HEK293 (cell line): ENCODE measurements around the gene GRM4.

Experiments used
- CTCF ChIA-PET: fragments of 350-600 bp; formaldehyde crosslinking; extraction: SDS; loops from one replicate; lab custom pipeline; 2021; ENCODE audit warnings: antibody characterized with exemption; lab: Yijun Ruan, JAX
- POLR2A ChIA-PET: fragments of 300-600 bp; formaldehyde crosslinking; extraction: SDS; loops from one replicate; lab custom pipeline; 2020; ENCODE audit warnings: antibody characterized with exemption, inconsistent platforms; lab: Yijun Ruan, JAX
- H3K27ac ChIP-seq: fragments of 200-500 bp; sonication (Bioruptor generic); 2 replicates; pipeline ENCODE4 v1.5.1; 2014; ENCODE audit warnings: low read depth, low read length, control low read depth, inconsistent platforms; ENCODE audit errors: extremely low read depth
- H3K36me3 ChIP-seq, 2 experiments: fragments of 200-500 bp in 1 of 2; sonication (Bioruptor generic) in 1 of 2; 1 replicate in 1 of 2; 2 replicates in 1 of 2; pipeline ENCODE4 v1.5.1; 2014 to 2017; ENCODE audit warnings: inconsistent platforms in 2 of 2, low read length in 2 of 2; ENCODE audit not compliant: control insufficient read depth in 2 of 2, insufficient read depth in 1 of 2
- H3K4me1 ChIP-seq: fragments of 200-500 bp; sonication (Bioruptor generic); 2 replicates; pipeline ENCODE4 v1.5.1; 2014; ENCODE audit warnings: mild to moderate bottlenecking, low read length, inconsistent platforms; ENCODE audit not compliant: control insufficient read depth, insufficient read depth
- H3K4me3 ChIP-seq: 2 replicates; pipeline ENCODE4 v1.5.1; 2011; ENCODE audit warnings: low read depth, mild to moderate bottlenecking, control low read depth, low read length, moderate library complexity
- H3K9me3 ChIP-seq: fragments of 200-500 bp; sonication (Bioruptor generic); 2 replicates; pipeline ENCODE4 v1.5.1; 2014; ENCODE audit warnings: low read depth, low read length, inconsistent platforms; ENCODE audit not compliant: control insufficient read depth, insufficient read depth
- BCL6B ChIP-seq: fragments of 450-650 bp; formaldehyde crosslinking; IDR thresholded peaks from 2 replicates; pipeline ENCODE4 v1.5.1; 2017; ENCODE audit warnings: missing biosample characterization, missing genetic modification characterization
- EGR2 ChIP-seq: fragments of 450-650 bp; formaldehyde crosslinking; IDR thresholded peaks from 2 replicates; pipeline ENCODE4 v1.5.1; 2016; ENCODE audit warnings: low read depth, missing biosample characterization, missing genetic modification characterization
- GLIS1 ChIP-seq: fragments of 450-650 bp; formaldehyde crosslinking; IDR thresholded peaks from 2 replicates; pipeline ENCODE4 v1.5.1; 2016; ENCODE audit warnings: missing biosample characterization, missing genetic modification characterization
- GLIS2 ChIP-seq: fragments of 450-650 bp; formaldehyde crosslinking; IDR thresholded peaks from 2 replicates; pipeline ENCODE4 v1.5.1; 2016; ENCODE audit warnings: missing biosample characterization, missing genetic modification characterization
- SP3 ChIP-seq: fragments of 450-650 bp; formaldehyde crosslinking; IDR thresholded peaks from 2 replicates; pipeline ENCODE4 v1.5.1; 2016; ENCODE audit warnings: missing biosample characterization, missing genetic modification characterization
- SP7 ChIP-seq: fragments of 450-650 bp; formaldehyde crosslinking; IDR thresholded peaks from 2 replicates; pipeline ENCODE4 v1.5.1; 2016; ENCODE audit warnings: missing biosample characterization, missing genetic modification characterization
- ZBTB44 ChIP-seq: fragments of 450-650 bp; IDR thresholded peaks from 2 replicates; pipeline ENCODE4 v1.5.1; 2018; ENCODE audit warnings: missing biosample characterization, mild to moderate bottlenecking, missing genetic modification characterization
- ZBTB48 ChIP-seq: fragments of 450-650 bp; formaldehyde crosslinking; IDR thresholded peaks from 2 replicates; pipeline ENCODE4 v1.5.1; 2016; ENCODE audit warnings: missing biosample characterization, missing genetic modification characterization
- ZFHX2 ChIP-seq: fragments of 450-650 bp; formaldehyde crosslinking; conservative IDR thresholded peaks from 2 replicates; pipeline ENCODE4 v1.5.1; 2016; ENCODE audit warnings: missing biosample characterization, missing genetic modification characterization
- ZIC2 ChIP-seq: fragments of 450-650 bp; formaldehyde crosslinking; IDR thresholded peaks from 2 replicates; pipeline ENCODE4 v1.5.1; 2016; ENCODE audit warnings: missing biosample characterization, missing genetic modification characterization
- ZNF10 ChIP-seq: fragments of 450-650 bp; formaldehyde crosslinking; IDR thresholded peaks from 2 replicates; pipeline ENCODE4 v1.5.1; 2017; ENCODE audit warnings: missing biosample characterization, missing genetic modification characterization
- ZNF112 ChIP-seq: fragments of 450-650 bp; formaldehyde crosslinking; IDR thresholded peaks from 2 replicates; pipeline ENCODE4 v1.5.0; 2017; ENCODE audit warnings: missing biosample characterization, missing genetic modification characterization
- ZNF302 ChIP-seq: fragments of 450-650 bp; formaldehyde crosslinking; IDR thresholded peaks from 2 replicates; pipeline ENCODE4 v1.5.1; 2016; ENCODE audit warnings: missing biosample characterization, missing genetic modification characterization, low read depth
- ZNF350 ChIP-seq: fragments of 450-650 bp; formaldehyde crosslinking; IDR thresholded peaks from 2 replicates; pipeline ENCODE4 v1.5.0; 2017; ENCODE audit warnings: missing biosample characterization, mild to moderate bottlenecking, missing genetic modification characterization
- ZNF514 ChIP-seq: fragments of 450-650 bp; formaldehyde crosslinking; IDR thresholded peaks from 2 replicates; pipeline ENCODE4 v1.5.1; 2016; ENCODE audit warnings: missing biosample characterization, missing genetic modification characterization
- ZNF518A ChIP-seq: fragments of 450-650 bp; formaldehyde crosslinking; conservative IDR thresholded peaks from 2 replicates; pipeline ENCODE4 v1.5.1; 2016; ENCODE audit warnings: low read depth, missing biosample characterization, missing genetic modification characterization
- ZNF529 ChIP-seq: fragments of 450-650 bp; formaldehyde crosslinking; IDR thresholded peaks from 2 replicates; pipeline ENCODE4 v1.5.1; 2017; ENCODE audit warnings: missing genetic modification characterization, missing biosample characterization; ENCODE audit not compliant: insufficient replicate concordance
- ZNF623 ChIP-seq: fragments of 450-650 bp; formaldehyde crosslinking; IDR thresholded peaks from 2 replicates; pipeline ENCODE4 v1.5.1; 2016; ENCODE audit warnings: missing biosample characterization, missing genetic modification characterization
- ZNF639 ChIP-seq: fragments of 450-650 bp; formaldehyde crosslinking; IDR thresholded peaks from 2 replicates; pipeline ENCODE4 v1.5.1; 2016; ENCODE audit warnings: missing biosample characterization, missing genetic modification characterization
- ZNF658 ChIP-seq: fragments of 450-650 bp; formaldehyde crosslinking; IDR thresholded peaks from 2 replicates; pipeline ENCODE4; 2016; ENCODE audit warnings: missing biosample characterization, missing genetic modification characterization
- ZNF670 ChIP-seq: fragments of 450-650 bp; formaldehyde crosslinking; IDR thresholded peaks from 2 replicates; pipeline ENCODE4 v1.5.1; 2016; ENCODE audit warnings: missing biosample characterization, missing genetic modification characterization, low read depth
- ZNF677 ChIP-seq: fragments of 450-650 bp; IDR thresholded peaks from 2 replicates; pipeline ENCODE4 v1.5.0; 2018; ENCODE audit warnings: missing biosample characterization, mild to moderate bottlenecking, missing genetic modification characterization, moderate library complexity

GRM4 gene

GRCh38 chr6:33995309-33996119 lies 150.4 kb downstream of the GRM4 start (continued):
- TF ChIP-seq SP7 (peak; percentile 81), BCL6B (no peak), ZNF677 (tag by site-specific recombination) (no peak)
- TF ChIP-seq, all 188 proteins: peak for 4

- Histone ChIP-seq H3K4me1 (peaks cover 4% of the 10 kb centered on the region; the same call in 1 of the 2 replicates), H3K9me3 (no peaks in the 10 kb centered on the region), H3K27ac (no peak overlapping the region), H3K4me3 (no peak overlapping the region), H3K36me3 (no peaks in the 10 kb centered on the region)
- CTCF ChIA-PET = no interaction called here
- TF ChIP-seq ZNF112 (tag by site-specific recombination) (no peak), ZFHX2 (tag by site-specific recombination) (peak; percentile 80), ZIC2 (tag by site-specific recombination) (peak; percentile 83; the same call in 1 of the 2 replicates), ZNF514 (tag by site-specific recombination) (no peak), EGR2 (tag by site-specific recombination) (peak; percentile 74), ZNF529 (tag by site-specific recombination) (no peak), ZNF670 (tag by site-specific recombination) (no peak), ZBTB48 (no peak), SP3 (no peak), ZNF623 (tag by site-specific recombination) (peak; percentile 85), ZNF658 (tag by site-specific recombination) (no peak), ZNF10 (no peak), ZNF302 (no peak), GLIS1 (tag by site-specific recombination) (peak; percentile 85)
- POLR2A ChIA-PET = no interaction called here
Measured at GRCh38 chr6:33994472-33995308, 151.2 kb downstream of the GRM4 start.

- ChIA-PET CTCF (no interaction called here), POLR2A (no interaction called here)
- TF ChIP-seq ZNF639 = no peak
- no peak for TF ChIP-seq ZNF518A (tag by site-specific recombination)
- no peak for TF ChIP-seq ZBTB44 (tag by site-specific recombination)
- TF ChIP-seq GLIS2 (tag by site-specific recombination) = no peak
- no peak for TF ChIP-seq ZNF350 (tag by site-specific recombination)
- TF ChIP-seq, all 188 proteins: peak for 0
Measured at GRCh38 chr6:33993653-33994471, 152.0 kb downstream of the GRM4 start.

More at GRCh38 chr6:33993653-33994471, 152.0 kb downstream of the GRM4 start:
- no peak overlapping the region for H3K27ac ChIP-seq
- H3K36me3 ChIP-seq = no peaks in the 10 kb centered on the region
- no peak overlapping the region for H3K4me3 ChIP-seq
- peaks cover 4% of the 10 kb centered on the region; the same call in 1 of the 2 replicates for H3K4me1 ChIP-seq
- H3K9me3 ChIP-seq = no peaks in the 10 kb centered on the region
